Trophoblast cell (in vitro differentiated cells and primary cell): ENCODE results near the gene TAX1BP1.
A peak's percentile ranks its signal among the peaks of the same experiment; 100 is the strongest.

Experiments used
- DNase-seq, 2 donors: peaks; one replicate each; pipeline ENCODE4 v3.0.0-alpha.2; 2016
- H2AFZ ChIP-seq: 2 replicates; pipeline ENCODE4 v1.6.1; 2013; ENCODE audit warnings: low read length, moderate library complexity, mild to moderate bottlenecking; ENCODE audit not compliant: insufficient read depth, poor library complexity
- H2AK5ac ChIP-seq: 2 replicates; pipeline ENCODE4 v1.6.1; 2013; ENCODE audit warnings: mild to moderate bottlenecking, low read length
- H2BK120ac ChIP-seq: 2 replicates; pipeline ENCODE4 v1.6.1; 2013; ENCODE audit warnings: low read length, mild to moderate bottlenecking, moderate library complexity; ENCODE audit not compliant: insufficient read depth, poor library complexity
- H2BK12ac ChIP-seq: 2 replicates; pipeline ENCODE4 v1.6.1; 2013; ENCODE audit warnings: mild to moderate bottlenecking, low read length, moderate library complexity
- H2BK5ac ChIP-seq: 2 replicates; pipeline ENCODE4 v1.6.1; 2013; ENCODE audit warnings: low read length, low read depth, moderate library complexity, mild to moderate bottlenecking; ENCODE audit not compliant: poor library complexity
- H3K14ac ChIP-seq: 2 replicates; pipeline ENCODE4 v1.6.1; 2013; ENCODE audit warnings: mild to moderate bottlenecking, low read length
- H3K18ac ChIP-seq: 2 replicates; pipeline ENCODE4 v1.6.1; 2013; ENCODE audit warnings: mild to moderate bottlenecking, low read length
- H3K23ac ChIP-seq: 2 replicates; pipeline ENCODE4 v1.6.1; 2013; ENCODE audit warnings: low read length
- H3K27ac ChIP-seq: 2 replicates; pipeline ENCODE4 v1.5.1; 2013; ENCODE audit warnings: low read depth, mild to moderate bottlenecking, inconsistent platforms, low read length, moderate library complexity
- H3K27me3 ChIP-seq: 2 replicates; pipeline ENCODE4 v1.6.1; 2013; ENCODE audit warnings: inconsistent platforms, mild to moderate bottlenecking, low read length, moderate library complexity; ENCODE audit not compliant: insufficient read depth
- H3K36me3 ChIP-seq, 2 experiments: 1 replicate in 1 of 2; 2 replicates in 1 of 2; pipeline ENCODE4 v1.6.1; 2013; ENCODE audit warnings: low read length in 2 of 2, mild to moderate bottlenecking in 2 of 2, moderate library complexity in 1 of 2; ENCODE audit not compliant: insufficient read depth in 2 of 2, control insufficient read depth in 1 of 2
- H3K4ac ChIP-seq: 2 replicates; pipeline ENCODE4 v1.6.1; 2013; ENCODE audit warnings: low read depth, mild to moderate bottlenecking, low read length, moderate library complexity
- H3K4me1 ChIP-seq, 2 experiments: 1 replicate in 1 of 2; 2 replicates in 1 of 2; pipeline ENCODE4 v1.6.1; 2013; ENCODE audit warnings: low read length in 2 of 2, mild to moderate bottlenecking in 2 of 2, moderate library complexity in 1 of 2; ENCODE audit not compliant: insufficient read depth in 2 of 2, control insufficient read depth in 1 of 2
- H3K4me2 ChIP-seq: 2 replicates; pipeline ENCODE4 v1.6.1; 2013; ENCODE audit warnings: inconsistent platforms, mild to moderate bottlenecking, low read length, moderate library complexity
- H3K4me3 ChIP-seq: 2 replicates; pipeline ENCODE4 v1.5.1; 2013; ENCODE audit warnings: mild to moderate bottlenecking, low read depth, low read length, inconsistent platforms
- H3K79me1 ChIP-seq: one replicate; pipeline ENCODE4 v1.6.1; 2013; ENCODE audit warnings: low read length
- H3K79me2 ChIP-seq: 2 replicates; pipeline ENCODE4 v1.6.1; 2013; ENCODE audit warnings: low read length, mild to moderate bottlenecking; ENCODE audit not compliant: control insufficient read depth, insufficient read depth, poor library complexity
- H3K9ac ChIP-seq: 2 replicates; pipeline ENCODE4 v1.6.1; 2013; ENCODE audit warnings: mild to moderate bottlenecking, low read length
- H3K9me3 ChIP-seq: 2 replicates; pipeline ENCODE4 v1.6.1; 2013; ENCODE audit warnings: low read depth, mild to moderate bottlenecking, control low read depth, inconsistent platforms, low read length; ENCODE audit not compliant: insufficient read depth
- H4K12ac ChIP-seq: 2 replicates; pipeline ENCODE4 v1.6.1; 2013; ENCODE audit warnings: low read depth, mild to moderate bottlenecking, low read length, moderate library complexity
- H4K8ac ChIP-seq: 2 replicates; pipeline ENCODE4 v1.6.1; 2013; ENCODE audit warnings: low read depth, mild to moderate bottlenecking, low read length, moderate library complexity
- H4K91ac ChIP-seq: one replicate; pipeline ENCODE4 v1.6.1; 2013; ENCODE audit warnings: low read depth, mild to moderate bottlenecking, low read length, moderate library complexity
- WGBS: extraction: QIAGEN DNeasy Blood & Tissue Kit; methylation state at CpG from one replicate; pipeline ENCODE4 v1.1.7; 2013; ENCODE audit warnings: missing lambda C conversion rate; ENCODE audit not compliant: insufficient read length, insufficient coverage; ENCODE audit errors: extremely low coverage; 5-methylcytosine and 5-hydroxymethylcytosine counted together

The TAX1BP1 gene

DNA sequence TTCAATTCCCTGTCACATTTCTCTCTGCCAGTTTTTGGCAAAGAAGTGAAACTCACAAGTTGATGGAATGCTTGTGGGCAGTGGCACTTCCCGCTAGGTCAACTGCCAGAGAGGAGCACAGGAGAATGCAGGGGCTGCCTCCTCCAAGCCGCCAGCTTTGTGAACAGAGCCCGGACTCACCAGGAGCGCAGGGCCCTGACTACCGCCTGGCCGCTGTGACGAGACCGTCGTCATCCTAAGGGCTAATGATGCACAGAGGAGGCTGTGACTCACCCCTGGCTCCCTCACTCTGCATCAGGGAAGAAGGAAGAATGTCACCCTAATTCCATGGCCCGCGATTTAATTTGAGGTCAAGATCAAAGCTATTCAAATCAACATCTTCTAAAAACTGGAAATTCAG lies 123.9 kb downstream of the TAX1BP1 start:
- H3K79me1 ChIP-seq = no peaks in the 10 kb centered on the region
- H2BK5ac ChIP-seq = no peak overlapping the region
- no peak overlapping the region for H4K91ac ChIP-seq
- no peaks in the 10 kb centered on the region for H3K79me2 ChIP-seq
- no peak overlapping the region for H2AFZ ChIP-seq
- no peaks in the 10 kb centered on the region for H3K4me1 ChIP-seq
- WGBS = no CpG with 5 or more reads among the region's 11 CpGs
- H2BK120ac ChIP-seq = no peak overlapping the region
- H3K14ac ChIP-seq = no peak overlapping the region
- no peaks in the 10 kb centered on the region for H3K27me3 ChIP-seq
- H3K4ac ChIP-seq = no peak overlapping the region
- H4K8ac ChIP-seq = no peak overlapping the region
- no peaks in the 10 kb centered on the region for H3K36me3 ChIP-seq
- peak in 1 of 2 donors; percentile 17 for DNase-seq
- H4K12ac ChIP-seq = no peak overlapping the region
- H3K4me2 ChIP-seq = no peak overlapping the region
- H3K9me3 ChIP-seq = no peaks in the 10 kb centered on the region
- no peak overlapping the region for H3K9ac ChIP-seq
- H2BK12ac ChIP-seq = no peak overlapping the region
- no peak overlapping the region for H3K18ac ChIP-seq
- no peak overlapping the region for H3K23ac ChIP-seq
- H3K27ac ChIP-seq = no peak overlapping the region
- no peak overlapping the region for H2AK5ac ChIP-seq
- no peak overlapping the region for H3K4me3 ChIP-seq

DNA sequence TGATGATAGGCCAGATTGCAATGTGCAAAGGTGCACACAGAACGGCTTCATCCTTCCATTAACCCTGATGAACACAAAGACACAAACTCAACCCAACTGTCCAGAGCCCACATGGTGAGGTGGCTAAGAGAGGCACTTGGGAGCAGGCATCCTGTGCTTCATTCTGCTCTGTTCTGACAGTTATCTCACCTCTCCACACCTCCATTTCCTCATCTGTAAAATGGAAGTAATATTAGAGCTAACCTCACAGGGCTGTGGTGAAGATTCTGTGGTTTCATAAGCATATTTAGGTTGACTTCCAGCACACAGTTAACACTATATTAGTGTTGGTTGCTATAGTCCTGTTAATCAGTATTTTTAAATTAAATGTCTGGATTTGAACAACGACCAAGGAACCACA lies 126.3 kb downstream of the TAX1BP1 start:
- WGBS = no CpG with 5 or more reads among the region's 2 CpGs

DNA sequence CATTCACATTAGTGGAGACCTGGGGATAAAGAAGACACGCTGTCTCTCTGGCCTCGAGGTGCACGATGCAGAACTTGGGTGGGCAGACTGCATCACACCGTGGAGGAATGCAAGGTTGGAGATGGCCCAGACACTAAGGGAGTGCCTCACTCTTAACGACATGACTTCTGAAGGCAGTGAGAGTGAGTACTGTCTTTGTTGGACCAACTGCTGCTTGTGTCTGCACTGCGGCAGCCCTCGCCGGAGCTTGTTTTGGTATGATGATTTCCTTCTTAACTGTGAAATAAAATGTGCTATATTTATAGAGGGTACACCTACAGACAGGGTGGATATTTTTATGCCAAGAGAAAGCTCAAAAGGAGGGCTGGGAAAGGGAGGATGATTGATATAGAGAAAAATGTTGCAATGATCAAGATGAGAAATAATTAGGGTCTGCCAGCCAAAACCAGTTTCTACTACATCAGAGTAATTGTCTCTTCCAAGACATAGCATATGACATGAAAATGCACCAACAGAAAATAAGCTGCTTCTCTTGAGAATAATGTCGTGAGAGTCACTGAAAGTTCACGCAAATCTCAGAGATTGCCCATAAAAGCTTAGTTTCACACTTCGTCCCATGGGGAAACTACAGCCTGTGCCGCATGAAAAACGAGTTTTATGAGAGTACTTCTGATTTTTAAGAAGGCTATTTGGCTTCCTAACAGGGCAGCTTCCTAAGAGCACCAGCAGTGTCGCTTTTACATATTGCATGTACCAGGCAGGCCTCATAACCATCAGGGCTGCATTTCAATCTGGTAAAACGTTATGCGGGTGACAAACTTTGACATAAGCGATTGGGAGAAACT lies 127.1 kb downstream of the TAX1BP1 start:
- Histone ChIP-seq H3K14ac (no peak overlapping the region), H3K4me2 (no peak overlapping the region), H4K12ac (no peak overlapping the region), H3K27me3 (no peaks in the 10 kb centered on the region), H3K79me2 (no peaks in the 10 kb centered on the region), H3K9me3 (no peaks in the 10 kb centered on the region), H3K79me1 (no peaks in the 10 kb centered on the region), H3K9ac (no peak overlapping the region), H2AK5ac (no peak overlapping the region), H2BK12ac (no peak overlapping the region), H3K18ac (no peak overlapping the region), H3K27ac (no peak overlapping the region), H3K4me1 (no peaks in the 10 kb centered on the region), H3K23ac (no peak overlapping the region), H4K8ac (no peak overlapping the region), H3K36me3 (no peaks in the 10 kb centered on the region), H2BK120ac (no peak overlapping the region), H2BK5ac (no peak overlapping the region), H4K91ac (no peak overlapping the region), H3K4me3 (no peak overlapping the region), H2AFZ (no peak overlapping the region), H3K4ac (no peak overlapping the region)
- DNase-seq = no peak
- no CpG with 5 or more reads among the region's 17 CpGs for WGBS

More for the DNA sequence above, 126.3 kb downstream of the TAX1BP1 start:
- no peak overlapping the region for H3K23ac ChIP-seq
- H4K91ac ChIP-seq = no peak overlapping the region
- H3K79me2 ChIP-seq = no peaks in the 10 kb centered on the region
- no peak overlapping the region for H3K27ac ChIP-seq
- no peak overlapping the region for H3K4me3 ChIP-seq
- H2AFZ ChIP-seq = no peak overlapping the region
- H2BK5ac ChIP-seq = no peak overlapping the region
- no peak overlapping the region for H2BK12ac ChIP-seq
- no peak overlapping the region for H3K4ac ChIP-seq
- no peaks in the 10 kb centered on the region for H3K27me3 ChIP-seq
- DNase-seq = no peak
- no peak overlapping the region for H3K9ac ChIP-seq
- H3K14ac ChIP-seq = no peak overlapping the region
- H3K4me2 ChIP-seq = no peak overlapping the region
- H4K8ac ChIP-seq = no peak overlapping the region
- no peak overlapping the region for H2BK120ac ChIP-seq
- H3K18ac ChIP-seq = no peak overlapping the region
- H3K36me3 ChIP-seq = no peaks in the 10 kb centered on the region
- no peak overlapping the region for H2AK5ac ChIP-seq
- H4K12ac ChIP-seq = no peak overlapping the region
- no peaks in the 10 kb centered on the region for H3K4me1 ChIP-seq
- H3K9me3 ChIP-seq = no peaks in the 10 kb centered on the region
- no peaks in the 10 kb centered on the region for H3K79me1 ChIP-seq

DNA sequence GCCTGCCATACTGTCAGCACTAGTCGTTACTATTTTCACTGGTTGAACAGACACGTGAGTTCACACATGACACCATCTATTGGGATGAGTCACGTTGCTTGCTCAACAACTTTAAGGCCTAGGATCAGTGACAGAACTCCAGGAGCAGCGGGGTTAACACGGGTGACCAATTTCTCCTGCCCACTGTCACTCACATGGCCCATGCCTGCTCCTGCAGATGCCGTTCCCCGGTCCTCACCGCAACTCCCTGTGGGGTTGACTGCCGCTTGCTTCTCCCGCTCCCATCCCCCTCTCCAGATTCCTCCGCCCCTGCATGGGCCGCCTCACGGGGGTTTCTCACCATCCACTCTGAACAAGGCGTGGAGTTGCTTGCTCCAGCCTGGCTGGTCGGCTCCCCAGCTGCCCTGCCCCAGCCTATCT lies 128.2 kb downstream of the TAX1BP1 start:
- DNase-seq = peak in 1 of 2 donors; percentile 10
- Histone ChIP-seq H3K4ac (no peak overlapping the region), H3K4me1 (no peaks in the 10 kb centered on the region), H3K4me2 (no peak overlapping the region), H4K91ac (no peak overlapping the region), H4K12ac (no peak overlapping the region), H3K18ac (no peak overlapping the region), H3K9ac (no peak overlapping the region), H3K27me3 (no peaks in the 10 kb centered on the region), H3K79me2 (no peaks in the 10 kb centered on the region), H2AFZ (no peak overlapping the region), H3K27ac (no peak overlapping the region), H3K9me3 (no peaks in the 10 kb centered on the region), H4K8ac (no peak overlapping the region), H3K79me1 (no peaks in the 10 kb centered on the region), H3K14ac (no peak overlapping the region), H2BK5ac (no peak overlapping the region), H2AK5ac (no peak overlapping the region), H3K36me3 (no peaks in the 10 kb centered on the region), H3K4me3 (no peak overlapping the region), H3K23ac (no peak overlapping the region), H2BK120ac (no peak overlapping the region), H2BK12ac (no peak overlapping the region)
- WGBS = no CpG with 5 or more reads among the region's 15 CpGs
